HepG2 (cell line): ENCODE data around the gene CUL5. TPM values are rescaled to one million over a fixed set of nuclear protein-coding genes. Genes with fewer than 3 reads are reported as not detected.

Source experiments
- ATAC-seq: fragments of 200-7000 bp; cut with Tn5 transposase; 3 replicates; pipeline ENCODE4 v1.9.1; 2020; ENCODE audit warnings: mild to moderate bottlenecking, moderate library complexity
- BruUV-seq: library from RNA; stranded (reverse); fragments of 400-500 nt; replicated peaks from 2 replicates; lab custom pipeline; 2021; lab: Mats Ljungman, UMichigan
- CTCF ChIA-PET: fragments of 300-600 bp; formaldehyde crosslinking; extraction: SDS; loops from one replicate; lab custom pipeline; 2021; ENCODE audit warnings: low total read pairs, inconsistent platforms, low intra/inter-chr PET ratio; lab: Yijun Ruan, JAX
- POLR2A ChIA-PET: fragments of 350-600 bp; sonication (Branson Sonifier 250); formaldehyde crosslinking; loops from one replicate; lab custom pipeline; 2020; ENCODE audit warnings: antibody characterized with exemption, inconsistent platforms; lab: Yijun Ruan, JAX
- DNase-seq: peaks from one replicate; pipeline ENCODE4 v3.0.0-alpha.2; 2015; ENCODE audit warnings: low spot score
- FAIRE-seq: peaks from 3 replicates; lab custom pipeline; 2011; peaks lifted over from hg19 to GRCh38; lab: Jason Lieb, UNC
- H2AFZ ChIP-seq: one replicate; pipeline ENCODE4 v1.6.1; 2011; ENCODE audit warnings: low read length, inconsistent platforms
- H3K27ac ChIP-seq: fragments of 300-600 bp; 3 replicates; pipeline ENCODE4 v1.8.0; 2011; ENCODE audit warnings: mixed run types, mild to moderate bottlenecking, mixed read lengths, low read length, inconsistent platforms; ENCODE audit not compliant: insufficient read depth; ENCODE audit errors: extremely low read length
- H3K27me3 ChIP-seq, 2 experiments: fragments of 200-600 bp in 1 of 2; 2 replicates in 1 of 2; 3 replicates in 1 of 2; pipeline versions ENCODE4 v1.6.0 to v1.8.0; 2011; ENCODE audit warnings: low read length in 2 of 2, mild to moderate bottlenecking in 2 of 2, moderate library complexity in 2 of 2, inconsistent platforms in 1 of 2; ENCODE audit not compliant: insufficient read depth in 2 of 2, control insufficient read depth in 1 of 2
- H3K36me3 ChIP-seq, 2 experiments: fragments of 200-600 bp in 1 of 2; replicated peaks in 1 of 2; 2 replicates in 1 of 2; 3 replicates in 1 of 2; pipeline versions ENCODE4 v1.5.1 to v1.8.0; 2011; ENCODE audit warnings: low read length in 2 of 2, inconsistent platforms in 1 of 2; ENCODE audit not compliant: insufficient read depth in 2 of 2, control insufficient read depth in 1 of 2
- H3K4me1 ChIP-seq: 2 replicates; pipeline ENCODE4 v1.5.1; 2012; ENCODE audit warnings: low read length, inconsistent platforms; ENCODE audit not compliant: insufficient read depth
- H3K4me2 ChIP-seq: 2 replicates; pipeline ENCODE4 v1.6.0; 2011; ENCODE audit warnings: low read depth, low read length, inconsistent platforms
- H3K4me3 ChIP-seq, 3 experiments: fragments of 200-600 bp in 1 of 3; sonication (generic), shearing (Covaris generic) in 1 of 3; replicated peaks in 1 of 3; 2 replicates each; pipeline ENCODE4 v1.5.1; 2011 to 2016; ENCODE audit warnings: low read length in 3 of 3, inconsistent platforms in 2 of 3, low read depth in 2 of 3, mild to moderate bottlenecking in 2 of 3, control low read depth in 1 of 3, mixed read lengths in 1 of 3; ENCODE audit not compliant: insufficient read depth in 1 of 3
- H3K79me2 ChIP-seq: one replicate; pipeline ENCODE4 v1.6.1; 2011; ENCODE audit warnings: low read length, inconsistent platforms; ENCODE audit not compliant: insufficient read depth
- H3K9ac ChIP-seq: 2 replicates; pipeline ENCODE4 v1.6.0; 2011; ENCODE audit warnings: mild to moderate bottlenecking, low read depth, low read length, inconsistent platforms; ENCODE audit not compliant: insufficient read depth
- H3K9me3 ChIP-seq: 2 replicates; pipeline ENCODE4 v1.5.1; 2012; ENCODE audit warnings: mild to moderate bottlenecking, low read length
- H4K20me1 ChIP-seq: 2 replicates; pipeline ENCODE4 v1.6.0; 2011; ENCODE audit warnings: inconsistent platforms, mild to moderate bottlenecking, low read length, moderate library complexity; ENCODE audit not compliant: insufficient read depth
- ARHGAP35 ChIP-seq: sonication (generic); formaldehyde crosslinking; IDR thresholded peaks from 2 replicates; pipeline ENCODE4 v1.9.0; 2022; ENCODE audit warnings: mild to moderate bottlenecking, inconsistent platforms, moderate library complexity, missing genetic modification reagents, borderline replicate concordance
- EEA1 ChIP-seq: sonication (generic); formaldehyde crosslinking; IDR thresholded peaks from 2 replicates; pipeline ENCODE4 v1.5.1; 2020; ENCODE audit warnings: mild to moderate bottlenecking, missing genetic modification reagents, borderline replicate concordance
- GTF3A ChIP-seq: sonication (generic); formaldehyde crosslinking; conservative IDR thresholded peaks from 2 replicates; pipeline ENCODE4 v1.4.0; 2020; ENCODE audit warnings: mild to moderate bottlenecking, missing genetic modification reagents
- SMARCE1 ChIP-seq: fragments of 450-650 bp; IDR thresholded peaks from 2 replicates; pipeline ENCODE4 v1.6.1; 2017; ENCODE audit warnings: borderline replicate concordance
- ZNF367 ChIP-seq: sonication (generic); formaldehyde crosslinking; IDR thresholded peaks from 2 replicates; pipeline ENCODE4 v1.4.0; 2020; ENCODE audit warnings: missing genetic modification reagents, borderline replicate concordance
- ZSCAN30 ChIP-seq: sonication (generic); formaldehyde crosslinking; IDR thresholded peaks from 2 replicates; pipeline ENCODE4 v1.5.0; 2020; ENCODE audit warnings: mild to moderate bottlenecking, missing genetic modification reagents
- WGBS: methylation state at CpG from one replicate; pipeline ENCODE4 v1.1.6; 2017; ENCODE audit warnings: low lambda C conversion rate; 5-methylcytosine and 5-hydroxymethylcytosine counted together
- in situ Hi-C: cut with HindIII; loops from 2 replicates; pipeline ENCODE4 v1.10.0; 2017; ENCODE audit warnings: low pct_unique_long_range_greater_than_20kb; ENCODE audit not compliant: extremely low pct_ligation_motif_present
- intact Hi-C: fragments of 100-400 bp; cut with micrococcal nuclease; formaldehyde crosslinking; loops from one replicate; pipeline ENCODE4 v1.10.0; 2022; ENCODE audit not compliant: unreplicated experiment
- polyA plus RNA-seq, 8 experiments: library from polyadenylated mRNA; depleted of rRNA in 3 of 8; stranded (reverse) in 7 of 8; unstranded in 1 of 8; fragments of >200 nt; fragmentation: Illumina TruSeq in 4 of 8; extraction: Trizol in 4 of 8; gene quantifications; 2 replicates each; pipeline versions ENCODE4 v1.2.1 to v1.2.3, GENCODE V29; 2011 to 2016; ENCODE audit warnings: low read depth in 4 of 8, missing spikeins in 1 of 8, mixed read lengths in 1 of 8; ENCODE audit not compliant: insufficient read depth in 1 of 8
- total RNA-seq, 5 experiments: library from RNA; depleted of rRNA; stranded (reverse); fragments of >200 nt; fragmentation: Illumina TruSeq; extraction: Trizol; gene quantifications; 2 replicates each; pipeline ENCODE4 v1.2.3, GENCODE V29; 2016; ENCODE audit warnings: low read depth in 1 of 5
- TF ChIP-seq, protein P1 (sequence below): IDR thresholded peaks from 2 replicates; pipeline ENCODE4 v1.6.1; 2016
- TF ChIP-seq, protein P2 (sequence below): conservative IDR thresholded peaks from 2 replicates; pipeline ENCODE4 v1.6.1; 2018; ENCODE audit warnings: missing genetic modification reagents
- TF ChIP-seq, protein P3 (sequence below), 2 experiments: IDR thresholded peaks; 2 replicates each; pipeline ENCODE4 v1.6.1; 2011 to 2012; ENCODE audit warnings: low read length in 2 of 2, borderline replicate concordance in 1 of 2, low read depth in 1 of 2, mild to moderate bottlenecking in 1 of 2, moderate library complexity in 1 of 2

Gene CUL5
- total and polyA plus RNA-seq, 2 of the 13 experiments (the other 11 are each of a cell fraction or from before 2014, with no cell fraction given): 7.0 to 24.7 TPM

DNA sequence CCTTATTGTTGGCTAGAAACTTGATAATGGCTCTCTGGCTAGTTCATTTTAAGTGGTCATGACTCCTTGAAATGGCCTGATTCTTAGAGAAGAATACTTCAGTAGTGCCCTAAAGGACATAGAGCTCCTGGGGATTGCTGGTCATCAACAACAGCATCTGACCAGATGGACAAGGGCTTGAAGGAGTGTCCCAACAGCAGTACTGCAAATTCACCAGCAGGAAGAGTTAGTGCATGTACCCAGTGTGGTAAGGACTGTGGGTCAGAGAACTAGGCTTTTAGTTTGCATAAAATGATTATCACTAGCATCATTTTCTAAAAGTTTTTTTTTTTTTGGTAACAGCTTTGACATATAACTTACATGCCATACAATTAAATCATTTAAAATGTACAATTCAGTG, 39.5 kb upstream of the CUL5 start:
- intact Hi-C loops (no loop called here), in situ Hi-C loops (no loop called here)
- H2AFZ ChIP-seq: no peak overlapping the region
- no peaks in the 10 kb centered on the region for H3K4me1 ChIP-seq
- H4K20me1 ChIP-seq: no peaks in the 10 kb centered on the region
- DNase-seq (no peak), FAIRE-seq (no peak), ATAC-seq (peak; percentile 88)
- no peaks in the 10 kb centered on the region for H3K36me3 ChIP-seq
- H3K4me3 ChIP-seq: no peak overlapping the region
- no peak overlapping the region for H3K27ac ChIP-seq
- ChIA-PET CTCF (no interaction called here), POLR2A (no interaction called here)
- TF ChIP-seq, protein P1, sequence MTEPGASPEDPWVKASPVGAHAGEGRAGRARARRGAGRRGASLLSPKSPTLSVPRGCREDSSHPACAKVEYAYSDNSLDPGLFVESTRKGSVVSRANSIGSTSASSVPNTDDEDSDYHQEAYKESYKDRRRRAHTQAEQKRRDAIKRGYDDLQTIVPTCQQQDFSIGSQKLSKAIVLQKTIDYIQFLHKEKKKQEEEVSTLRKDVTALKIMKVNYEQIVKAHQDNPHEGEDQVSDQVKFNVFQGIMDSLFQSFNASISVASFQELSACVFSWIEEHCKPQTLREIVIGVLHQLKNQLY: no peak
- TF ChIP-seq ZNF367 (CRISPR knock-in tag) (no peak), ARHGAP35 (CRISPR knock-in tag) (no peak)
- TF ChIP-seq, protein P2, sequence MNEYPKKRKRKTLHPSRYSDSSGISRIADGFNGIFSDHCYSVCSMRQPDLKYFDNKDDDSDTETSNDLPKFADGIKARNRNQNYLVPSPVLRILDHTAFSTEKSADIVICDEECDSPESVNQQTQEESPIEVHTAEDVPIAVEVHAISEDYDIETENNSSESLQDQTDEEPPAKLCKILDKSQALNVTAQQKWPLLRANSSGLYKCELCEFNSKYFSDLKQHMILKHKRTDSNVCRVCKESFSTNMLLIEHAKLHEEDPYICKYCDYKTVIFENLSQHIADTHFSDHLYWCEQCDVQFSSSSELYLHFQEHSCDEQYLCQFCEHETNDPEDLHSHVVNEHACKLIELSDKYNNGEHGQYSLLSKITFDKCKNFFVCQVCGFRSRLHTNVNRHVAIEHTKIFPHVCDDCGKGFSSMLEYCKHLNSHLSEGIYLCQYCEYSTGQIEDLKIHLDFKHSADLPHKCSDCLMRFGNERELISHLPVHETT: no peak
- H3K9ac ChIP-seq: no peak overlapping the region
- no peaks in the 10 kb centered on the region for H3K9me3 ChIP-seq
- no peaks in the 10 kb centered on the region for H3K79me2 ChIP-seq
- no peak overlapping the region for H3K4me2 ChIP-seq
- BruUV-seq: no TSS peak
- H3K27me3 ChIP-seq: no peaks in the 10 kb centered on the region

DNA sequence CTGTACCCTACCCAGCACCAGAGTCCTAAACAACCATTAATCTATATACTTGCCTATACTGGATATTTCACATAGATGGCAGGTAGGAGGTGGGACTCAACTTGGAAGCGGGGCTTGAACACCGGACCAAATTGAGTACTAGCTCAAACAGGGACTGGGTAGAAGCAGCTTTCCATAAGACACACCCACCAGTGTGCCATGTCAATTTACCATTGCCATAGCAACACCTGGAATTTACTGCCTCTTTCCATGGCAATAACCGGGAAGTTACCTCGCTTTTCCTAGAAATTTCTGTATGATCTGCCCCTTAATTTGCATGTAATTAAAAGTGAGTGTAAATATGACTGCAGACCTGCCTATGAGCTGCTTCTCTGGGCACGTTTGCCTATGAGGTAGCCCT, 38.6 kb upstream of the CUL5 start:
- H2AFZ ChIP-seq: no peak overlapping the region
- no peaks in the 10 kb centered on the region for H3K4me1 ChIP-seq
- no peak overlapping the region for H3K9ac ChIP-seq
- H3K79me2 ChIP-seq: no peaks in the 10 kb centered on the region
- no peak for ATAC-seq
- intact Hi-C loops (no loop called here), in situ Hi-C loops (no loop called here)
- no peak overlapping the region for H3K27ac ChIP-seq
- POLR2A ChIA-PET: no interaction called here
- DNase-seq: no peak
- no peaks in the 10 kb centered on the region for H4K20me1 ChIP-seq
- FAIRE-seq: no peak
- no peaks in the 10 kb centered on the region for H3K27me3 ChIP-seq
- CTCF ChIA-PET: no interaction called here
- no peaks in the 10 kb centered on the region for H3K36me3 ChIP-seq
- H3K4me2 ChIP-seq: no peak overlapping the region
- no peak overlapping the region for H3K4me3 ChIP-seq
- no peaks in the 10 kb centered on the region for H3K9me3 ChIP-seq
- BruUV-seq: no TSS peak
- WGBS: 0% methylated on average over 4 of the region's 5 CpGs
- TF ChIP-seq EEA1 (no peak), ZSCAN30 (no peak), GTF3A (no peak), SMARCE1 (no peak)
- TF ChIP-seq, protein P3, sequence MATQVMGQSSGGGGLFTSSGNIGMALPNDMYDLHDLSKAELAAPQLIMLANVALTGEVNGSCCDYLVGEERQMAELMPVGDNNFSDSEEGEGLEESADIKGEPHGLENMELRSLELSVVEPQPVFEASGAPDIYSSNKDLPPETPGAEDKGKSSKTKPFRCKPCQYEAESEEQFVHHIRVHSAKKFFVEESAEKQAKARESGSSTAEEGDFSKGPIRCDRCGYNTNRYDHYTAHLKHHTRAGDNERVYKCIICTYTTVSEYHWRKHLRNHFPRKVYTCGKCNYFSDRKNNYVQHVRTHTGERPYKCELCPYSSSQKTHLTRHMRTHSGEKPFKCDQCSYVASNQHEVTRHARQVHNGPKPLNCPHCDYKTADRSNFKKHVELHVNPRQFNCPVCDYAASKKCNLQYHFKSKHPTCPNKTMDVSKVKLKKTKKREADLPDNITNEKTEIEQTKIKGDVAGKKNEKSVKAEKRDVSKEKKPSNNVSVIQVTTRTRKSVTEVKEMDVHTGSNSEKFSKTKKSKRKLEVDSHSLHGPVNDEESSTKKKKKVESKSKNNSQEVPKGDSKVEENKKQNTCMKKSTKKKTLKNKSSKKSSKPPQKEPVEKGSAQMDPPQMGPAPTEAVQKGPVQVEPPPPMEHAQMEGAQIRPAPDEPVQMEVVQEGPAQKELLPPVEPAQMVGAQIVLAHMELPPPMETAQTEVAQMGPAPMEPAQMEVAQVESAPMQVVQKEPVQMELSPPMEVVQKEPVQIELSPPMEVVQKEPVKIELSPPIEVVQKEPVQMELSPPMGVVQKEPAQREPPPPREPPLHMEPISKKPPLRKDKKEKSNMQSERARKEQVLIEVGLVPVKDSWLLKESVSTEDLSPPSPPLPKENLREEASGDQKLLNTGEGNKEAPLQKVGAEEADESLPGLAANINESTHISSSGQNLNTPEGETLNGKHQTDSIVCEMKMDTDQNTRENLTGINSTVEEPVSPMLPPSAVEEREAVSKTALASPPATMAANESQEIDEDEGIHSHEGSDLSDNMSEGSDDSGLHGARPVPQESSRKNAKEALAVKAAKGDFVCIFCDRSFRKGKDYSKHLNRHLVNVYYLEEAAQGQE (IDR thresholded peaks at IDR 0.05; ENCODE audit: borderline replicate concordance in 1 of 2, low read depth in 1 of 2, low read length in 2 of 2): no peak
